ENCODE results near the gene APOD.

The APOD gene

DNA sequence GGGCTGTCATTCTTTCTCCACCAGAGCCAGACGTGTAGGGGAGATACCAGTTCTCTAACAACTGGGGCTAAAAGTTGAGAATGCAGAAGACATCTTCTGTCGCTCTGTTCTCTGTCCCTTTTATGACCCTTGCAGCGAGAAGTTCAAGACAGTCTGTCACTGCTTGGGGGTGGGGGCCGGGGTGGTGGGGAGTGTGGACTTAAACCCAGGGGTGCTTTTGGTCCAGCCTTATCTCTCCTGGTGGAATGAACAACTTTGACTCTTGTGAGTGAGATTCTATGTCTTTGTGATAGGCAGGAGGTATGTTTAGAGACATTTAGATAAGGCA is 767 bp upstream of the APOD start:
- no peak for DNase-seq

DNA sequence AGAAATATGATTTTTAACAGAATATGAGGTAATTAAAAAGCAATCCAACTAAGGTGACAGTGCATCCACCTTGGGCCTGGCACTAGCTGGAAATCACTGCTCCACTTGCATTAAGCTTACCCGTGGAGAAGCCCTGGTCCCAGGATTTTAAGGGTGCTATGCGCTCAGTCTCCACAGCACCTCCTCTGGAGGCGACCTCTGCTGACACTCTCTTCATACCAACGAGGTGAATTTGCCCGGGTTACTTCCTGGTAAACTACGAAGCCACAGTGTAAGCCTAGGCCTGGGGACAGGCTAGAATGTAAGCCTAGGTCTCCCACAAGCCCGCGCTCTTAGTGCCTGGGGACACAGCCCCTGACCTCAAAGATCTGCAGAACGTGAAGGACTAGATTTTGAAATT is 793 bp downstream of the APOD start:
- no peak for DNase-seq

DNA sequence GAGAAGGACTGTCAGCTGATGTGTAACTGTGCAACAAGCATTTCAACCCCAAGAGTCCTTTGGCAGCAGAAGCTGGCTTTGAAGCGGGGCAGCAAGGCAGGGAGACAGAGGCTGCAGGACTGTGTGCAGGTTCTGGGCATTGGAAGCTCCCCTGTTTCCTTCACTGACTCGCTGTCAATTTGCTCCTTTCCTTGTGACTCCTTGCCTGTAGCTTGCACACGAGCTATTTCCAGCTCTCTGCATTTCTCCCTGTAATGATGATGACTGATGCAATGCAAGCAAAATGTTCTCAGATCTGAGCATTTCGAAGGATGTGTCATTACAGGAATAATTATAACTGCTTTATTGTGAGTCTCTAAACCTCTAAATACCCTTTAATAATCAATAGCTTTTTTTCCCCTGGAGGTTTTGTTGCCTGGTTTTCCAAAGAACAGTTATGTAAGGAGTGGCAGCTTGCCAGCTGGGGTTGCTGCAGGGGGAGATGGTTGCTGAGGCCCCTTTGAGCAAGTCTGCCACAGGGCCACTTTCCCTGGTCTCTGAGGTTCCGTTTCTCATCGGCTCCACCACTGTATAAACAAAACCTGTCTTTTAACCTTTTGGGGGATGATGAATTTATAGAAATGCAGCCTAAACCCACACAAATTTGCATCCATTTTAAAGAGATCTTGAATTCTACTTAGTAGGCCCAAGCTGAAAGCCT is 2.8 kb downstream of the APOD start:
- no peak for DNase-seq

DNA sequence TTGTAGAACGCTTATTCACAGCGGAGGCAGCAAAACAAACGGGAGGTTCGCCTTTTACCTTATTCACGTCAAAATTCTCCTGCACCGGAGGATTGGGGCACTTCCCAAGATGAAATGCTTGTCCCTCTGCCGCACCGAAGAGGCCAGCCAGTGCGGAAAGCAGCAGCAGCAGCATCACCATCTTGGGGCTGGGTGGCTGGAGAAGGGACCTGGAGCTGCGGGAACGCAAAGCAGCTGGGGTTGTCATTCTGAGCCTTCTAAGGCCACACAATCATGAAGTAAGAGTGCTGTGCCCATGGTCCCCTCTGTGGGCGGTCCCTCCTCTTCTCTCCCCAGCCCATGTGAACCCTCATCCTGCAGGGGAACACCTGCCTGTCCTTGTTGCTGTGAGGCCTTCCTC is 4.5 kb downstream of the APOD start:
- no peak for DNase-seq

DNA sequence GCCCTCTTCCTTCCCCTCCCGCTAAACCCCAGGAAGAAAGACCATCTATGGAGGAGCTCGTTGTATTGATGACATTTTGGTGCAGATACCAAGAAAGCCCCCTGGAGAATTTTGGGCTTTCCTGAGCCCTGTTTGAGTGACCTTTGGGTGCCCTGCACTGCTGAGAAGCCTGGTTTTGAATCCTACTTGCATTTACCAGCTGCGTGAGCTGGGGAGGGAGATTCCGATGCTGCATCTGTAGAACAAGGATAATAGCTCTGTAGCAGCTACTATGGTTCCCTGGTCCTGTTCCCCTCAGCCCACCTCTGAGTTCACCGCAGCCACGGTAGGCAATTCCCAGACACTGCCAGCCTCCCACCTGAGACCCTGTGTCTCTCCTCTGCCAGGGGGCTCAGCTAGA is 5.2 kb downstream of the APOD start:
- no peak for DNase-seq

DNA sequence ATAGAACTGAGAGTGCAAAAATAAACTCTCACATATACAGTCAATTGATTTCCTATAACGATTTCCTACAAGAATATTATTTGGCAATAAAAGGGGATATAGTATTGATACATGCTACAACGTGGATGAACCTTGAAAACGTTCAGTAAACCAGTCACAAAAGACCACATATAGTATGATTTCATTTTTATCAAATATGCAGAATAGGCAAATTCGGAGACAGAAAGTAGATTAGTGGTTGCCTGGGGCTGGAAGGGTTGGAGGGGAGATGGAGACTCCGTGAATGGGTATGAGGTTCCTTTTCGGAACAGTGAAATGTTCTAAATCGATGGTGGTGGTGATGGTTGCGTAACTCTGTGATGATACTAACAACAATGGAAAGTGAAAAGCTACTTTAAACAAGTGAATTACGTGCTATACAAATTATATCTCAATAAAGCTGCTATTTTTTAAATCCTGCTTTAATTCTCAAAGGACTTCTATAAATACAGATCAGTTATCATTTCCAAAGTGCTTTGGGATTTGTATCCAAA is 6.0 kb downstream of the APOD start:
- no peak for DNase-seq

DNA sequence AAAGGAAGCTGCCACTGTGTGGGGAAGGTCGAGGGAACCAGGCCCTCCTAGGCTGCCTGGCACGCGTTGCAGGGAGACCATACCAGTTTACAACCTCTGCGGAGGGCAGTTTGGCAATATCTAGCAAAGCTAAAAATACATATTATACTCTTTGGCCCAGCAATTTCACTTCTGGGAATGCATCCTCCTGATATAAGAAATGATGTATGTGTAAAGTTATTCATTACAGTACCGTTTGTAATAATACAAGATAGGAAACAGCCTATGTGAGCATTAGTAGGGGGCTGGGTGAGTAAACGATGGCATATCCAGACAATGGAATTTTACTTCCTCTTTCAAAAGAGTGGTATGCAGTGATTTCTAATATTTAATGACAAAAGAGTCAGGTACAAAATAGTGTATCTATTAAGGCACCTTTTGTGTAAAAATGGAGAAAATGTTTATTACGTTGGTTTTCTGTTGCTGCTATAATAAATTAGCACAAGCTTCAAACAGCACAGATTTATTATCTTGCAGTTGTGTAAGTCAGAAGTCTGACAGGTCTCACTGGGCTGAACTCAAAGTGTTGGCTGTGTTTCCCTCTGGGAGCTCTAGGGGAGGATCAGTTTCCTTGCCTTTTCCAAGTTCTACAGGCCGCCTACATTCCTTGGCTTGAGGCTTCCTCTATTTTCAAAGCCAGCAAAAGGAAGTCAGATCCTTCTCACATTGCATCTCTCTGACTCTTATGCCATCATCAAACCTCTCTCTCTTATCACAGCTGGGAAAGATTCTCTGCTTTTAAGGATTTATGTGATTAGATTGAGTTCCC is 9.0 kb downstream of the APOD start:
- no peak for DNase-seq

DNA sequence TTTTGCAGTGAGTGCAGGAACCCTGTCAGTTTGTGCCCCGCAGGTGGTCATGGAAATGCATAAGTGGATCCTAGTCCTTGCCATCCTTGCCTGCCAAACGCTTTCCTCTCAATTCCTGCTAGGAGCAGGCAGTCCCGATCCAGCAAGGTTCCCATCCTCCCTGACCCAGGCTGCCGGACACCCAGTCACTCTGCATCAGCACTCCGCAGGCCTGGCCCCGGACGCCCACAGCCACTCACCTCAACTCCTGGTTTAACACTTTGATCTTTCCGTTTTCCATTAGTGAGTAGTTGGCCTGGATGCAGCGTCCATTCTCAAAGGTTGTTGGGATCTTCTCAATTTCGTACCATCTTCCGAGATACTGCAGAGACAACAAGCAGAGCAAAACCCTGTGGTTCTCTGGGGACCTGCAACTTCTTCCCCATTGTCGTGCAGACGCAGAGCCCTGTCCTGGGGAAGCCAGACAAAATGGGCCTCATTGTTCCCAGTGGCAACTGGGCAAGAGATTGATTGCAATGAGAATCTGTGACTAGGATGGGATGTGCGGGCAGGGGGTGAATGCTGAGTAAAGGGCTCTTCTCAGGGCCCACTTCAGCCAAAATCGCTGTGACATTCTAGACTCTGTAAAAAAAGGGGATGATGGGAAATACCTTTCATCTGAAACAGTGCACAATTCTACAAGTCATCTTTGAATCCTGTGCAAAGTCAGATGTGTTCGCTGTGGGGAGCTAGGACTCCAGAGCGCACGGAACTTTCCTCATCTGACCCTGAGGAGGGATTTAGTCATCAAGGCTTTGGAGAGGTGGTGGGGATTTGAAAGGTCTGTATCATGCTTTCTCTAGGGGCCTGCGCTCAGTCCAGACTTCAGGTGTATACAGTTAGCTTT is 9.9 kb downstream of the APOD start:
- no peak for DNase-seq

DNA sequence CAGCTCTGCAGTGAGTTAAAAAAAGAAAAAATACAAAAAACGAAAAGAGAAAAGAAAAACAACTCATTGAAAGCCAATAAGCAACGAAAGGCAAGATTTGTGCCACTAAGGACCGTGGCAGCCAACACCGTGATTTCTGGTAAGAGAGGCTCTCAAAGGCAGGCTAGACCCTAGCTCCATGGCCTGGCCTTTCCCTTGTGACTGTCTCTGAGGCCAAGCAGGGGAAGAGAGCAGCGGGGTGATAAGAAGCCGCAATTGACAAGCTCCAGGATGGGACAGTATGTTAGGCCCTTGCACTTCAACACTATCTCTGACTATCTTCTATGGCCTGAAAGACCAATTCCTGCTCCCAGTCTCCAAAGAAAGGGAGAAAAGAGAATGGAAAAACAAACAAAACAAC is 12.4 kb downstream of the APOD start:
- DNase-seq = no peak

DNA sequence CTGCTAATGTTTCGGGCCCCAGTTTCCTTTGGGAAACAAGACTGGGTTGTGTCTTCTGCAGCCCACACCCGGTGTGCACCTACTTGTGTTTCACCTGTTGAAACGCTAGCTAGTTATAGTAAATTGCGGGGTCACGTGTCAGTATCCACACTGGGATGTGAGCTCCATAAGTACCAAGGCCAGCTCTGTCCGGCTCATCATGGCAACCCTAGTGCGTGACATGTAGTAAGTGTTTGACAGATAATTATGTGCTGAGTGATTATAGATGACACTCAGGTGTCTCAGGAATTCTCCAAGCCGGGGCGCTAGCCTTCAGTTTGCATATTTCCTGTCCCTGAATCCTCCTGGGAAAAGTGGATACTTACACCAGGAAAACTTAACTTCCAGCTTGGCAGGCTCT is 12.8 kb downstream of the APOD start:
- DNase-seq = no peak

DNA sequence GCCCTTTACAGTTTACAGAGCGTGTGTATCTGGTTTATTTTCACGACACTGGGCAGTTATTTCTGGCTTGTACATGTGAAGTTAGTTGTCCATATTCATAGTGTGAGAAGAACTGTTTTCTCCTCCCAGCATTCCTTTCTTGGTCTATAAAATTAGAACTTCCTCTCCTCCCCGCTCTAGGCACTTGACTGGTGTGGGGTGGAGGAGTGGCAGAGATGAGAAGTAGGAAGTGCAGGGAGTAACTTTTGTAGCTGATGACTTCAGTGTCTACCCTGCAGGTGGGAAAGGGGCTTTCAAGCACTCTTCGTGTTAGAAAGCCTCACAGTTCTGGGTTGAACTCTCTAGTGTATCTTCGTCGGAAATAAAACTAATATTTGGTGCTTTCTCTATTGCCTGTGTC is 13.4 kb downstream of the APOD start:
- no peak for DNase-seq

DNA sequence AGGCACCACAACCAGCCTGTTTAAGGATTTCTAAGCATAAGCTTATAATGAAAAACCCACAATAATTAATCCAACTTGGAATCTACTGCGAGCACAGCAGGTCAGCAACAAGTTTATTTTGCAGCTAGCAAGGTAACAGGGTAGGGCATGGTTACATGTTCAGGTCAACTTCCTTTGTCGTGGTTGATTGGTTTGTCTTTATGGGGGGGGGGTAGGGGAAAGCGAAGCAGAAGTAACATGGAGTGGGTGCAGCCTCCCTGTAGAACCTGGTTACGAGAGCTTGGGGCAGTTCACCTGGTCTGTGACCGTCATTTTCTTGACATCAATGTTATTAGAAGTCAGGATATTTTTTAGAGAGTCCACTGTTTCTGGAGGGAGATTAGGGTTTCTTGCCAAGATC is 15.1 kb downstream of the APOD start:
- DNase-seq = no peak

DNA sequence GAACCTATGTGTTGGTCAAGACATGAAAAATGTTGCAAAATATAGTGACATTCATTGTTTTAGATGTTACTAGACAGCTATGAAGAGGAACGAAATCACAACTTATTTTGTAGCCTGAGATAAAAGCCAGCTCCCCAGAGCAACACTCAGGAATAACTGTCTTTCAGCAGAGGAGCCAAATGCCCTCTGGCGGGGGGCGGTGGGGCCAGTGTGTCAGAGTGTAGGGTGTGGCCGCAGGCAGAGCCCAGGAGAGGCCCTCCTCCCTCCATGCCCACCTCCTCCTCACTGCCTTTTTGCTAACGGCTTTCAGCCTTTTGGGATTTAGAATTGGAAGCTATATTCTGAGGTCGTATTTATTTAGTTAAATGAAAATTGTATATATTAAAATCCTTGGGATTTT is 16.9 kb downstream of the APOD start:
- DNase-seq = no peak

DNA sequence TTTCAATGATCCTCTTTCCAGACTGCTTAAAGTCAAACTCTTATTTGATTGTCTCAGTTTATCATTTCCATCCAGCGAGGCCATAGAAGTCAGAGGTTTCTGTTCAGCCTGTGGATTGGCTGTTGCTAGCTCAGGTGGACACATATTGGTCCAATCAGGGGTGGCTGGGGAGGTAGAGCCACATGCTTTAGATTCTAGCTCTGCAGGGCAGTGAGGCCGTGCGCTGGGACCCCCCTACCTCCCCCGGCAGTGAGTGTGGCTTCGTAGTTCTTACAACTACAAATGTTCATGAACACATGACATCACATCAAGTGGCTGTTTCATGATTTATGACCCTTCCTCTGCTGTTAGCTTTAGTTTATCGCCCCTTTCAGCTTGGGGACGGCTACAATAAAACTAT is 18.0 kb downstream of the APOD start:
- DNase-seq = no peak

DNA sequence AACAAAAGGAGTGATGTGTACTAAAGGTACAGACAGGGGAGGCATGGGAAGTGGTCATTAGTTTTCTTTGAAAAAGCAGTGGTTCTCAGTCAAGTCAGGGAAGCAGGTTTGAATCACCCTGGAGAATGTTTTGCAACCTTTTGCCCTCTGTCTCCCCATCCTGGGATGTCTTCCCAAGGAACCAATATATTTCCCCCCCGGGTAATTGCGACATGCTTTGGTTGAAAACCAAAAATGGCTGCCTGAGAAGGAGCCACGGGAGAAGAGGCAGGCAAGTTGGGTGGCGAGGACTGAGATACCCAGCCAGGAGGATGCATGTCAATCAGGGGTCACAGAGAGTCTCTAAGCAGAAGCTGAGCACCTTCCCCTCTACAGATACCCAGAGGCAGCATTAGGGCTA is 20.4 kb downstream of the APOD start:
- DNase-seq = no peak

DNA sequence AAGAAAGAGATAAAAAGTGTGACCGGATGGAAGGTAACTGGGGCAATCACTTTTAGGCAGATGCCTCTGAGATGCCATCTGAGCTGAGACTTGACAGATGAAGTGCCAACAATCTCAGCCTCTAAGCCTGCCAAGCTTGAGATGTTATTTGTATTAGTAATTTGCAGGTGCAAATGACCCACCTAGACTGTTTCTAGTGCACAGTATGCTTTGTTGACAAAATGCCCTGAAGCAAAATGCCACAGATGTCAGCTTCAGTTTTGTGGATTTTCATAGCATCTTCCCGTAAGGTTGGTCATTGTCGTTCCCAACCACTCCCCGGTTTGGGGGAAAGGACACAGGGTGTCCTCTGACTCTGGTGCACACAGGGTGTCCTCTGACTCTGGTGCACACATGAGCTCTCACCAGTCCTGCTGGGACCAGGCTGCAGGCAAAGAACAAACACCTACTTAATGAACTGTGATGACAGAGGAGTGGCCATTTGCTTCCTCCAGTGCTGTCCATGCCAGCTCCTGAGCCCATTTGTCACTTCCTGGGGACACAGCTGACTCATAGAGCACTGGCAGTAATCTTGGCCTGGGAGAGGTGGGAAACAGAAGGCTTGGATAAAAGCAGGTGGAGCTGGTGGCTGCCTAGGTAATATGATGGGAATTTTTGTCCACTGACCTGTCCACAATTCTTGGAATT is 23.9 kb downstream of the APOD start:
- DNase-seq = no peak

DNA sequence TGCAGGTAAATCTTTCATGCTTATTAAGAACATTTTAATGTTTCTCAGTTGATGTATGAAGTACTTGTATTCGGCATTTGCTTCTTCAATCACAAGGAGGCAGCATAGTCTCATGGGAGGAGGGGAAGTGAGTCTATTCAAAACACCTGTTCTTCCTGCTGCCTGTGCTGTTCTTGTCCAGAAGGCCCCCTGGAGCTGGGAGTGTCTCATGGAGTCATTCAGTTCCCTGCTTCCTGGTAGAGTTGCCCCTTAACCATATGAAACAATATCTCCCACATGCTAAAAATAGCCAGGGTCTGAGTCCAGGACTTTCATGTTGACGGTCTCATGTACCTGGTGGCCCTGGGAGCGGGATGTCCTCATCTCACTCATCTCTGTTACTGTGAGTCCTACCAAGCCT is 25.1 kb downstream of the APOD start:
- DNase-seq = no peak

DNA sequence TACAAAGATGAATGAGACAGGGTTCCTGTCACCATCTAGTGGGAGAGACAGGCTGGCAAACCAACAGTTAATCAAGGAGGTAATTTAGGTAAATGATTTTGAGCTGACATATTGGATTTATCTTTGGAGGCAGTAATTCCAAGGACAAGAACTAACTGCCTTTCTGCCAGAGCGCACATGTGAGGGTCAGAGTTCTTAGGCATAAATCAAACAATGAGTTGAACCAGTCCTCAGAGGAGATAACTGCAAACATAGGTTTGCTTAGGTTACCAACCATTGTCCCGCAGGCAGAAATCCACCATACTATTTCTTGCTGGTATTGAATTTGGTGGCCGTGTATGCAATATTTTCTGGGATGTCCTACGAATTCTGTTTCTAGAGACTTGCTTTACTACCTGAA is 26.4 kb downstream of the APOD start:
- no peak for DNase-seq

DNA sequence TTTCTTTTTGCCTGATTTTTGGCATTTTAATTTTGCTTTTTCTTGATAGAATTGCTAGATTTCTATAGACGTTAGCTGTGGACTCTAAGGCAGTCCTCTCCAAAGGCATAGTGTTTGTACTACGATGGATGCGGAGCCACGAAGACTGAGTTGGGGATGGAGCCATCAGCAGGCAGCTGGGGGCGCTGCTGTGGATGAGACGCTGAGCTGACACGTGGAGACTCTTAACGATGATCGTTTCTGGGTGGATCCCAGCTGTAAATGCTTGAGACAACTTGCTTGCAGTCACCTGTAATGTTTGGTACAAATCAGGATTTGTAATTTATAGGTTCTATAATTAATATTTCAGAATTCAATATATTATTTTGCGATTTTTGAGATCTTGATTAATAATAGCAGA is 27.4 kb downstream of the APOD start:
- DNase-seq = no peak

DNA sequence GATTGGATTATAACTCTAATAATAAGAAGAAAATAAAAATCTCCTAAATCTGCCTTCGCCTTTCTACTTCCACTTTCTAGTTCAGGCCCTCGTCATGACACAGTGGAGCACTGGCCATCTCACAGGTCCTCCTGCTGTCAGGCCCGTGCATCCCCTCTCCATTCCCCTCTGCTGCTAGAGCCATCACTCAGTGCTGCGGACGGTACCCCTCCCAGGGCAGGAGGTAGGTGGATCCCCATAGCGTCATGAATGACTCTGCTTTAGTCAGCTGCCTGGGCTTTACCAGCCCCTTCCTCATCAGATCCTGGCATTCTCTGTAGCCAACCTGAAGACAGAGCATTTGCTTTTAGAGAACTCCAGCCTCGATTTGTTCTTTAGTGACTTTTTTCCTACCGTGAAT is 28.6 kb downstream of the APOD start:
- DNase-seq = no peak

DNA sequence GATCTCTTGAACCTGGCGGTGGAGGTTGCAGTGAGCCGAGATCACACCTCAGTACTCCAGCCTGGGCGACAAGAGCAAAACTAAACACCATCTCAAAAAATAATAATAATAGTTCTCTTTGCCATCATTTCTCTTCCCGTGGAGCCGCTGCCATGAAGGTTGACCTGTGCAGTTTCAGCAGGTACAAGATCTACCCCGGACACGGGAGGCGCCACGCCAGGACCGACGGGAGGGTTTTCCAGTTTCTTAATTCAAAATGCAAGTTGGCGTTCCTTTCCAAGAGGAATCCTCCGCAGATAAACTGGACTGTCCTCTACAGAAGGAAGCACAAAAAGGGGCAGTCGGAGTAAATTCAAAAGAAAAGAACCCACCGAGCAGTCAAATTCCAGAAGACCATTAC is 29.3 kb downstream of the APOD start:
- no peak for DNase-seq

DNA sequence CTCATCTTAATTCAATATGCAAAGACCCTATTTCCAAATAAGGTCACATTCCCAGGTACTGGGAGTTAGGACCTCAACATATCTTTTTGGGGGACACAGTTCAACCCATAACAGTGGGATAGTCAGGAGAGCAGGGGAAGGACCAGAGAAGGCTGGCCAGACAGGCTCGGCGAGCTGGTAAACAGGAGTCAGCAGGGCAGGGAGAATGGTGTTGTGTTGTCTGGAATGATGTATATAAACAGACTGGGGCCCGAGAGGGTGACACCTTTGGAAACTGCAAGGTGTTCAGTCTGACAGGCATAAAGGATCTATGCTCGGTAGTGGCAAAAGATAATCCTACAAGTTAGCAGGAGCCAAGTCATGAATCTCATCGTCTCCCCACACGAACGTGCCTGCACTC is 30.5 kb downstream of the APOD start:
- DNase-seq = no peak

DNA sequence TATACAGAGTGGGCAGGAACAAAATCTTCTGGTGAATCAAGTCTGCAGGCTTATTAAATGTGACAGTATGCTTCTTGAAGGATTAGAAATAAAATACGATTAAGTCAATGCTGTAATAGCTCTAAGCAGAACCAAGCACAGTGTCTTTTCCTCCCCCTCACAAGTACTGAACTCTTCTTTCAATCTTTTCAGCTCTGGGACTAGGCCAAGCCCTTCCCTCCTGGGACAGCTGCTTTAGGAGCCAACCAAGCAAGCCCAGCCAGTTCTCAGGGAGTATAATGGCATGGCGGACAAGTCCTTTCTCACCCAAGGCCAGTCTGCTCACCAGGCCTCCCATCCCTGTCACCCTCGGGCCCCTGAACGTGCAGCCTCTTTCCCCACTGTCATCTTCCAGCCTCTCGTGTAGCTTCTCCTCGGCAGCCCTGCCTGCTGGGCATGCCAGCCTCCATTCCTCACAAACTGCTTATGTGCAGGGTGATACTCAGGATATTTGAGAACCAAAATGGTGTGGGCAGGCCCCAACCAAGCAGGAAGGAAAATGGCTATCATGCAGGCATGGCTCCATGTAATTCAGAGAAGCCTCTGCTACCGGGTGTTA is 32.3 kb downstream of the APOD start:
- DNase-seq = no peak

Measured in activated CD4-positive, CD25-positive, alpha-beta regulatory T cell (primary cell).